ENCODE data around the gene SLC9C2.
"Not testable (repeated sequence)": the region's sequence is repeated elsewhere in the genome, so short reads cannot be mapped to it uniquely, and the experiment has no call there.

SLC9C2 gene

GRCh38 chr1:173581383-173582079 lies 21.3 kb downstream of the SLC9C2 start:
- no peak for DNase-seq (ENCODE audit: low read depth in 2 of 3, low spot score in 1 of 3)

GRCh38 chr1:173580658-173581057 lies 22.2 kb downstream of the SLC9C2 start:
- no peak for DNase-seq (ENCODE audit: low read depth in 2 of 3, low spot score in 1 of 3)

- no peak for DNase-seq (ENCODE audit: low read depth in 2 of 3, low spot score in 1 of 3)
Measured at GRCh38 chr1:173580071-173580470, 22.8 kb downstream of the SLC9C2 start.

- no peak for DNase-seq (ENCODE audit: low read depth in 2 of 3, low spot score in 1 of 3)
Measured at GRCh38 chr1:173573596-173573995, 29.3 kb downstream of the SLC9C2 start.

GRCh38 chr1:173572201-173572873 lies 30.5 kb downstream of the SLC9C2 start:
- DNase-seq (ENCODE audit: low read depth in 2 of 3, low spot score in 1 of 3) = no peak

GRCh38 chr1:173570370-173571007 lies 32.4 kb downstream of the SLC9C2 start:
- no peak for DNase-seq (ENCODE audit: low read depth in 2 of 3, low spot score in 1 of 3)

- no peak for DNase-seq (ENCODE audit: low read depth in 2 of 3, low spot score in 1 of 3)
Measured at GRCh38 chr1:173568483-173568882, 34.4 kb downstream of the SLC9C2 start.

GRCh38 chr1:173563846-173564245 lies 39.0 kb downstream of the SLC9C2 start:
- DNase-seq (ENCODE audit: low read depth in 2 of 3, low spot score in 1 of 3) = not testable (repeated sequence)

- DNase-seq (ENCODE audit: low read depth in 2 of 3, low spot score in 1 of 3) = no peak
Measured at GRCh38 chr1:173562813-173563212, 40.1 kb downstream of the SLC9C2 start.

- no peak for DNase-seq (ENCODE audit: low read depth in 2 of 3, low spot score in 1 of 3)
Measured at GRCh38 chr1:173561263-173561662, 41.6 kb downstream of the SLC9C2 start.

GRCh38 chr1:173560285-173560880 lies 42.5 kb downstream of the SLC9C2 start:
- DNase-seq (ENCODE audit: low read depth in 2 of 3, low spot score in 1 of 3) = no peak

- DNase-seq (ENCODE audit: low read depth in 2 of 3, low spot score in 1 of 3) = no peak
Measured at GRCh38 chr1:173555651-173556305, 47.1 kb downstream of the SLC9C2 start.

GRCh38 chr1:173554541-173555250 lies 48.2 kb downstream of the SLC9C2 start:
- DNase-seq (ENCODE audit: low read depth in 2 of 3, low spot score in 1 of 3) = no peak

- no peak for DNase-seq (ENCODE audit: low read depth in 2 of 3, low spot score in 1 of 3)
Measured at GRCh38 chr1:173554089-173554488, 48.8 kb downstream of the SLC9C2 start.

- no peak for DNase-seq (ENCODE audit: low read depth in 2 of 3, low spot score in 1 of 3)
Measured at GRCh38 chr1:173553312-173553711, 49.6 kb downstream of the SLC9C2 start.

GRCh38 chr1:173551699-173552098 lies 51.2 kb downstream of the SLC9C2 start:
- DNase-seq (ENCODE audit: low read depth in 2 of 3, low spot score in 1 of 3) = no peak

GRCh38 chr1:173549813-173550212 lies 53.1 kb downstream of the SLC9C2 start:
- no peak for DNase-seq (ENCODE audit: low read depth in 2 of 3, low spot score in 1 of 3)

- no peak for DNase-seq (ENCODE audit: low read depth in 2 of 3, low spot score in 1 of 3)
Measured at GRCh38 chr1:173545688-173546087, 57.2 kb downstream of the SLC9C2 start.

- no peak for DNase-seq (ENCODE audit: low read depth in 2 of 3, low spot score in 1 of 3)
Measured at GRCh38 chr1:173536223-173536622, 66.6 kb downstream of the SLC9C2 start.

- DNase-seq (ENCODE audit: low read depth in 2 of 3, low spot score in 1 of 3) = no peak
Measured at GRCh38 chr1:173532237-173532636, 70.6 kb downstream of the SLC9C2 start.
